Umbilical cord (tissue), 2 donors: ENCODE data around the gene RPGRIP1L. TPM values are rescaled to one million over a fixed set of nuclear protein-coding genes. Genes with fewer than 3 reads are reported as not detected.

Experiments used
- DNase-seq: peaks from one replicate; pipeline ENCODE4 v3.0.0-alpha.2; 2015; ENCODE audit warnings: low spot score
- total RNA-seq: library from RNA; depleted of rRNA; stranded (reverse); fragments of >200 nt; gene quantifications from one replicate; pipeline ENCODE4 v1.2.3, GENCODE V29; 2014; ENCODE audit warnings: low replicate concordance; ENCODE audit not compliant: insufficient read depth

Gene RPGRIP1L
- 28.4 TPM for total RNA-seq

GRCh38 chr16:53703590-53704444, at the start of gene RPGRIP1L, which contains the start of gene FTO:
RPGRIP1L (minus strand) TSS chr16:53703859; CDS start chr16:53700723, 3,136 bp downstream.
FTO (plus strand) TSS chr16:53704156.
- peak; percentile 100 for DNase-seq

- DNase-seq: no peak
Observed at GRCh38 chr16:53753431-53753830, 49.8 kb upstream of the RPGRIP1L start.

- DNase-seq: no peak
Observed at GRCh38 chr16:53752560-53752959, 48.9 kb upstream of the RPGRIP1L start.

DNA sequence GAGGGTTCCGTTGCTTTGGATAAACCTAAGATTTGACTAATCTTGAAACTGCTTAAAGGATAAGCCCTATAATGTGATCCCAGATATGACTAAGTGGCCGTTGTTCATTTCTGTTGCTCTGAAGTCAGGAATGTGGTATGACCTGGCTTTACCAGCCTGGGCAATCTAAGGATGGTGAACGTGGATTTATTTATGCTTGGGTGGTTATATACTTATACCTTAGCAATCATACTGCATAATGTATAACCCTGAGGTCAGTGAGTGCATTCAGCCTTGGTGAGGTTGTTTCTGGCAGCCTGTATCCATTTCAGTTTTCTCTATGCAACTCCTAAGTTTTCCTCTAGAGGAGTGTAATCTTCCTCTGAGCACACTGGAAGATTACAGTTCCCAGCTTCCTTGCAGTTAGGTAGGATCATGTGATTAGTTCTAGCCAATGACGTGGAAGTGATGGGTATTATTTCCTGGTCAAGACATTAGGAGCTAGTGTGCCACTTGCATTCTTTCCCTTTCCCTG, 42.2 kb upstream of the RPGRIP1L start:
- peak; percentile 29 for DNase-seq

GRCh38 chr16:53745086-53745485, 41.4 kb upstream of the RPGRIP1L start:
- no peak for DNase-seq

GRCh38 chr16:53744449-53744848, 40.8 kb upstream of the RPGRIP1L start:
- DNase-seq: no peak

- DNase-seq: no peak
Observed at GRCh38 chr16:53743149-53743566, 39.5 kb upstream of the RPGRIP1L start.

DNA sequence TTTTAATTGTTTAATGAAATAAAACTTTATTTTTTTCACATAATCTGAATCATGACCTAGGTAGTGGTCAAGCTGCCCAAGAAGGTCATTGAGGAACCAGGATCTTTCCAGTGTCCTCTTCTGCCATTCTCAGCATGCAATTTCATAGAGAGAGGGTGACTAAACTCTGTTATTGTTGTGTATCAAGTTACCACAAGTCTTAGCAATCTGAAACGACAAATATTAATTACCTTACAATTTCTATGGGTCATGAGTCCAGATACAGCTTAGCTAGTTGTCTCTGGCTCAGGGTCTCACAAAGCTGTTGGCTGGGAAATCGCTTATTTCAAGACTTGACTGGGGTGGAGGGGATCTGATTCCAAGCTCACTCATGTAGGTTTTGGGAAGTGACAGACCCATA, 37.9 kb upstream of the RPGRIP1L start:
- no peak for DNase-seq

DNA sequence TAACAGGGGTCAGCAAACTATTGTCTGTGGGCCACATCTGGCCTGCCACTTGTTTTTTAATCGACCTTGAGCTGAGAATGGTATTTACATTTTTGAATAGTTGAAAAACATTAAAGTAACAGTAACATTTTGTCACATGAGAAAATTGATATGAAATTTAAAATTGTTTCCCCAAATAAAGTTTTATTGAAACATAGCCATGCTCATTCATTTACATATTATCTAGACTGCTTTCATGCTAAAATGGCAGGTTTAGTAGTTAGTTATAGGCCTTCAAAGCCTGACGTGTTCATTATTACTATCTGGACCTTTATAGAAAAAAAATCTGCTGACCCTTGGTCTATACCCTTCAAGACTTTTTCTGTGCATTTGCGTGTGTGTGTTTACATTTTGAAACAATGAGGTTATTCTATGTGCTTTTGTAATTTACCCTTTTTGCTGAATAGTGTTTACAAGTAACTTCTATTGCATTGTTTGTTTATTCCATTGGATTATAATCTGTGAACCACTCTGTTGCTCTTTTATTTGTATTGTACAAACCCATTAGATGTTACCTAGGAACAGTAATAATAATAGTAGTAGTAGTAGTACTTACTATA, 37.4 kb upstream of the RPGRIP1L start:
- no peak for DNase-seq

- peak; percentile 20 for DNase-seq
Observed at GRCh38 chr16:53740476-53740875, 36.8 kb upstream of the RPGRIP1L start.

- DNase-seq: no peak
Observed at GRCh38 chr16:53737552-53737951, 33.9 kb upstream of the RPGRIP1L start.

DNA sequence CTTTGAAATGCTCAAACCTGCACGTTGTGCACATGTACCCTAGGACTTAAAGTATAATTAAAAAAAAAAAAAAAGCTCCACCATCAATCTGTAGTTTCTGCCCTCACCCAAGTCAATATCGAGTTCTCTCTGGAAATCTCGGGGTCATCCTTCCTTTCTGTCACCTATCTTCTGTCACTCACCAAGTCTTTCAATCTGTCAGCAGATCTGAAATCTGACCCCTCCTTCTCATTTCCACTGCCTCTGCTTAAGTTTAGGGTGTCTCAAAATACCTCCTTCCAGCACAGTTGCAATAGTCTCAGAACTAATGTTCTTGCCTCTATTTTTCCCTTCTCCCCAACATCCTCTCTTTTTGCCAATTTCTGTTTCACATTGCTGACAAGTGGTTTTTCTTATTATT, 32.6 kb upstream of the RPGRIP1L start:
- DNase-seq: no peak

DNA sequence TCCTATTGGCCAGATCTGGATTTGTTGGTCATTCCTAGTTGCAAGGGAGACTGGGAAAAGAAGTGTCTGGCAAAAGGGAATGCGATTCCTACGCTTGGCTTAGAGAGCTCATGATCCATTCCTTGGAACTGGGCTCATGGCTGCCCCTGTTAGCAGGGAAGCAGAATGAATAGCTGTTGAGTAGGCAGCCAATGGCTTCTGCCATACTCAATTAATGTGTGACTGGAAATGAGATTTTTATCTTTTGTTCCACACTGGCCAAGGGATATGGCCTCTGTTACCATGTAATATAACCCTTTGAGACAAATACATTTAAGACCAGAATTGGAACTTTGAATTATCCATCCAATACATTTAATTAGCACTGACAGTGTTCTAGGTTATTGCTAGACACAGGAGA, 31.2 kb upstream of the RPGRIP1L start:
- no peak for DNase-seq

DNA sequence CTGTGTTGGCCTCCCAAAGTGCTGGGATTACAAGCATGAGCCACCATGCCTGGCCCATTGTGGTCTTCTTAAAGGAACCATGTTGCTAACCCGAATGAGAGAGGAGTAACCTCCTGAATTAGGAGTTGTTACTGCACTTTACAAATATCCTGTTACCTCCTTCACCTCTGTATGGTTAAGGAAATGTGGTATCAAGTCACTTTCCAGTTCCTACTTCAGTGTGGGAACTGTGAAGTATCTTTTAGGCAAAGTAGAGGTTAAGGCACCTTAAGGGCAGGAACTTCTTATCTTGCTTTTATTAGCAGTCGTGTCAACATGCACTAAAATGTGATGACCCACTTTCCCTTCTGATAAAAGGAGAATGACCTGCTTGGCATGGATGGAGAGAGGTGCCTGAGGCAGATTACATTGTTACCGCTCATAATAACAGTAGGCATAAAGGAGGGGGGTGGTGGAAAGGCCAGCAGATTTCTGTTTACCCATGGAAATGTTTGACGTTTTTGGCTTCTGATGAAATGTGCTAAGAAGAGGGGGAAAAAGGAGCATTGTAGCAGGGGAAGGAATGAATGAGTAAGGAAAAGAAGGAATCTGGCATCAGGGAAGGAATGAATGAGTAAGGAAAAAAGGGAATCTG, 28.8 kb upstream of the RPGRIP1L start:
- no peak for DNase-seq

DNA sequence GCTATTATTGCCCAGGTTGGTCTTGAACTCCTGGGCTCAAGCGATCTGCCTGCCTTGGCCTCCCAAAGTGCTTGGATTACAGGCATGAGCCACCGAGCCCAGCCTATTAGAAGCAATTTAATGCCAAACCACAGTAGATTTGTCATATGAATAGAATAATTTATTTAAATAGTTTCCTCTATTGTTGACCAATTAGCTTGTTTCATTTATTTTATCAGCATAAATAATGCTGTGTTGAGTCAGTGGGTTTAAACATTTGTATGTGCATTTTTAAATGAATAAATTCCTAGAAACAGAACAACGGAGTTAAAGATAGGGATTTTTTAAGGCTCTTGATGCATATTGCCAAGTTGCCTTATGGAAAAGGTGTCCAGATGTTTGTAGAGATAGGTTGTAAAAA, 27.0 kb upstream of the RPGRIP1L start:
- DNase-seq: no peak

DNA sequence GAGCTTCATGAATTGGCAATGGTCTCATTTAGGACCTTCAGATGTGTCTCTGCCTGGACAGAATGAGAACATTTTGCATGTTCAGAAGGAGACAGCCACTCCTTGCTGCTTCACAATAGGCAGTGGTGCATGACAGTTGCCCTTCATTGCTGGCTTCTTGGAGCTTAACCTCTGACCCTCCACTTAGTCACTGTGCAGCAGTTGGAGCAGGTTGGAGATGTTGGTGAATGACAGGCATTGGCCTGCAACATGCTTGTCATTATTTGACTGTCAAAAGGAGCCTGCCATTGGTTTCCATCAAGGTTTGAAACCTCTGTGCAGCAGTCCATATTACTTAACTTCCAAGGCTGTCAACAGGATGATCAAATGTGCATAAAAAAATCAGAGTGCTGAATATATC, 23.0 kb upstream of the RPGRIP1L start:
- DNase-seq: no peak

DNA sequence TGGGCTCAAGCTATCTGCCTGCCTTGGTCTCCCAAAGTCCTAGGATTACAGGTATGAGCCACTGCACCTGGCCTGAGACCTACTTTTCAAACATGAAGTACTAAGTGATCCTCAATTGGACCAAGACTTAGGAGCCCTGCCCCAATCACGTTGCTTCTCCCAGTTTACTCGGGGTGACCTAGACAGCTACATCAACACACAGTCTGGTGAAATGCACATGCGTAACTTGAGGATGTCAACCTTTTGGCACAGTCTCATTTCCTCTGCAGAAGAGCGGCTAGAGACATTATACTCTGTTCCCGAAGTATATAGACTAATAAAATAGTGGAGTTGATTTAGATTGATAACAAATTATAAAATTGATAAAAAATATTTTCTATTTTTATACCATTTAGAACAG, 17.4 kb upstream of the RPGRIP1L start:
- no peak for DNase-seq

DNA sequence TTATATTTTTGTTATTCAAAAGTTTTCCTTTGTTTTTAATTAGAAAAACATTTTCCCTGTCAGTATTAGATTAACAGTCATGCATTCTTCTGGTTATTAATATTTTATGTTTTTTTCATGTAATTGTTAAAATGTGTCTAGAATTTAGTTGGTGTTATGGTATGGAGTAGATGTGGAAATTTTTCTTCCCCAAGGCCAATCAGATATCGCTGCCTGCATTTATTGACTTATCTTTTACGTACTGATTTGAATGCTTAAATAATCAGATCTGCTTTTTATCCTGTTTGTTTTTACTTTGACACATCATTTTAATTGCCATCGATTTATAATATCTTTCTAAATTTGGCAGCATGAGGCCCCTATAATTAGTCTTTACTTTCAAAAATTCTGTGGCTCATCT, 13.9 kb upstream of the RPGRIP1L start:
- no peak for DNase-seq

DNA sequence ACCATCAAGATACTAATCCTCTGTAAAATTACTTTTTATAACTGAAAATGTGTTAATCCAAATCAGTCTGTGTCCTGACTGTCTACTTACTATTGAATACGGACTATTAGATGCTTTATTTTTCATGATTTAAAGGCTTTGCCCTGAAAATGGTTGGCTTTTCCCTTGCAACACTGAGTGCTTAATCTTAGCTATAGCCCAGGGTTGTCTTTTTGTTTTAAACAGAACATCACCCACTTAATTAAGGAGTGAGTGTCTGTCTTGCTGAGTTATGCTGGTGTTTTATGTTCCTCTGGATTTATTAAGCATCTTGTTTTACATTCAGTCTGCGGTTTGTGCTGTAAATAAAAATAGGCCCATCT, 11.3 kb upstream of the RPGRIP1L start:
- no peak for DNase-seq

GRCh38 chr16:53714205-53715022, 10.8 kb upstream of the RPGRIP1L start:
- peak; percentile 77 for DNase-seq

GRCh38 chr16:53713403-53714204, 9.9 kb upstream of the RPGRIP1L start:
- no peak for DNase-seq
